SK-N-MC (cell line): Measurements from ENCODE around the gene P4HA2.
"Not testable (repeated sequence)": the region's sequence is repeated elsewhere in the genome, so short reads cannot be mapped to it uniquely, and the experiment has no call there.

Experiments
- DNase-seq: peaks from one replicate; pipeline ENCODE4 v3.0.0-alpha.2; 2011; ENCODE audit warnings: low read depth, low spot score
- H3K27ac ChIP-seq: fragments of 200-600 bp; sonication (generic); 2 replicates; pipeline ENCODE4 v1.5.1; 2016; ENCODE audit warnings: mixed run types
- H3K36me3 ChIP-seq: fragments of 200-600 bp; sonication (generic); 2 replicates; pipeline ENCODE4 v1.6.1; 2017; ENCODE audit warnings: antibody characterized with exemption, low read length, mixed read lengths; ENCODE audit not compliant: insufficient read depth
- H3K4me3 ChIP-seq: fragments of 200-600 bp; sonication (generic); 2 replicates; pipeline ENCODE4 v1.5.1; 2016
- H3K9ac ChIP-seq: fragments of 200-600 bp; sonication (generic); 2 replicates; pipeline ENCODE4 v1.8.0; 2017; ENCODE audit warnings: mixed run types, mixed read lengths; ENCODE audit not compliant: insufficient read length
- H3K9me3 ChIP-seq: fragments of 200-600 bp; sonication (generic); 2 replicates; pipeline ENCODE4 v1.6.1; 2017; ENCODE audit warnings: low read depth, mild to moderate bottlenecking, antibody characterized with exemption, low read length, moderate library complexity, mixed read lengths
- EZH2 ChIP-seq: fragments of 200-600 bp; sonication (generic); IDR thresholded peaks from one replicate; pipeline ENCODE4 v1.6.1; 2017; ENCODE audit warnings: antibody characterized with exemption
- FOXP2 ChIP-seq: optimal IDR thresholded peaks from 2 replicates; pipeline ENCODE3; 2011; ENCODE audit warnings: mild to moderate bottlenecking, moderate library complexity; ENCODE audit not compliant: insufficient read depth; ENCODE audit errors: extremely low read length, control extremely low read depth
- POLR2AphosphoS5 ChIP-seq: IDR thresholded peaks from 2 replicates; pipeline ENCODE4 v1.6.1; 2012; ENCODE audit warnings: mild to moderate bottlenecking, low read depth, low read length, borderline replicate concordance

Gene P4HA2

DNA sequence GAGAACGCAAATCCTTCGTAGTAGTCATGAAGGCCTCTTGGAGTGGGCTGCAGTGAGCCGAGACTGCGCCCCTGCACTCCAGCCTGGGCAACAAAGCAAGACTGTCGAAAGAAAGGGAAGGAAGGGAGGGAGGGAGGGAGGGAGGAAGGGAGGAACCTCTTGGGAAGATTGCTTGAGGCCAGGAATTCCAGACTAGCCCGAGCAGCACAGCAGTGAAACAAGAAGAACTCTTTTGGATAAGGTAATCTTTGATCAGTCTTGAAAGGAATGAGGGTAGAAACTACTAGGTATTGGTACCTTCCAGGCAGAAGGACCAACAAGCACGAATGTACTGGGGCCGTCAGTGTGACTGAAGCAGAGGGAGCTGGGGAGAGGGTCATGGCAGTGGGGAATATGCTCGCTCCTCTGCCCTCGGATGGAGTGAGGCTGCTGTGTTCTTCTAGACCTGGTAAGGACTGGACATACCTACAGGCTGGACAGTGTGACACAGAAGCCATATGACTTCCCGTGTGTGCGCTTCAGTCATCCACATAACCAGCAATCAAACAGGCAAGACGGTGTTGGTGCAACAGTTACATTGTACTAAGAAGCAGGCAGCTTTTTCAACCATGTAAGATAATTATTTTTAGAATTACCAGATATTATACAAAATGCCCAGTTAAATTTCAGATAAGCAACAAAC lies 45.2 kb downstream of the P4HA2 start:
- TF ChIP-seq POLR2AphosphoS5, result no peak
- no peak for TF ChIP-seq FOXP2
- no peak overlapping the region for H3K9ac ChIP-seq
- DNase-seq, result no peak

DNA sequence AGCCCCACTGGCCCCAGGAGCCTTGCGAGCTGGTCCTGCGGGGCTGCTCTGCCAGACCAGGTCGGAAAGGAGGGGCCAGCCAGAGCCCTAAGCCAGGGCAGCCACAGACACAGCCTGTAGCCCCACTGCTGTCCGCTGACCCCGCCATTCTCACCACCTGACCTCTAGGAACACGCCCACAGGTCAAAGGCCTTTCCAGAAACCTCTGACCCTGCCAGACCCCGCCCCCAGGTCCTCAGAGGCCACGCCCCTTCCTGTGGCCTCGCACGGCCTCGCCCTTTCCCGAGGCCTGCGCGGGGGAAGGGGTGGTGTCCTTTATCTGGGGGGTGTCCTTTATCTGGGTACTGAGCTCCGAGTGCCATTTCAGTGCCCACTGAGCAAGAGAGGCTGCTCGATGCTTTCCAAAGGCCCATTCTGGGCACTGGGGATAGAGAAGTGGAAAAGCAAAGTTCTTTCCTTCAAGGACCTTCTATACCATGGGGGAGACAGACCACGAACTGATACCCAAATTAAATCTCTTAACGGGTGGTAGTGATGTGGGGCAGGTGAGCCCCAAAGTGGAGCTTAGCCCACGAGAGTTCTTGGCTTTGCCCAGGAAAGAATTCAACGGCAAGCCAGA lies 46.5 kb downstream of the P4HA2 start:
- TF ChIP-seq POLR2AphosphoS5 (no peak), EZH2 (no peak), FOXP2 (no peak)
- H3K9ac ChIP-seq, result no peak overlapping the region
- DNase-seq, result no peak
- H3K9me3 ChIP-seq, result no peaks in the 10 kb centered on the region
- no peak overlapping the region for H3K4me3 ChIP-seq
- no peak overlapping the region for H3K27ac ChIP-seq
- H3K36me3 ChIP-seq, result no peaks in the 10 kb centered on the region

More for the DNA sequence above, 45.2 kb downstream of the P4HA2 start:
- no peak overlapping the region for H3K27ac ChIP-seq
- H3K36me3 ChIP-seq, result no peaks in the 10 kb centered on the region
- no peak overlapping the region for H3K4me3 ChIP-seq
- no peaks in the 10 kb centered on the region for H3K9me3 ChIP-seq

DNA sequence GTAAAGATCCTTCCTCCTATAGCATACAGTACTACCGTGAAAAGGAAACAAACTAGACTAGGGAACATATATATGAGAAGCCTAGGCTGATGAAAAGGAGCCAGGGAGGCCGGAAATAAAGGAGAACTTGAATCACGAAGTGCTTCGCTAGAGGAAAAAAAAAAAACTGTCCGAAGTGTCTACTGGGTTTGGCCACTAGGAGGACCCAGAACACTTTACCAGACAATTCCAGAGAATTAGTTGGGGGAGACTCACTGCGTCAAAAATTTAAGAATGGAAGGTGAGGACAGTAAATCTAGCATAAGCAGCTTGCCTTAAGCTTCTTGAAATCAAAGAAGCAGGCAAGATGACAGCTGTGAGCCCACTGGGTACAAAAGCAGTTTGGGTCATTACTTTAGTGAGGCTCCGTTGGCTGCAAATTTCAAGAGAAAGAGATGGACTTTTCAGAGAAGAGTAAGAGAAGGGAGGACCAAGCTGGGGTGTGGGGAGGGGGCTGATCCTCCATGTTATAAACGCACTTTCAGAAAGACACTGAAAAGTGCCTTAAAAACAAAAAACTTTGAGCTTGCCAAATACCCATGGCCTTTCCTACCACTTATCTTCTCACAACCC lies 47.4 kb downstream of the P4HA2 start:
- TF ChIP-seq EZH2 (no peak), FOXP2 (no peak), POLR2AphosphoS5 (no peak)
- Histone ChIP-seq H3K27ac (no peak overlapping the region), H3K36me3 (no peaks in the 10 kb centered on the region), H3K4me3 (no peak overlapping the region), H3K9me3 (no peaks in the 10 kb centered on the region), H3K9ac (no peak overlapping the region)
- no peak for DNase-seq

DNA sequence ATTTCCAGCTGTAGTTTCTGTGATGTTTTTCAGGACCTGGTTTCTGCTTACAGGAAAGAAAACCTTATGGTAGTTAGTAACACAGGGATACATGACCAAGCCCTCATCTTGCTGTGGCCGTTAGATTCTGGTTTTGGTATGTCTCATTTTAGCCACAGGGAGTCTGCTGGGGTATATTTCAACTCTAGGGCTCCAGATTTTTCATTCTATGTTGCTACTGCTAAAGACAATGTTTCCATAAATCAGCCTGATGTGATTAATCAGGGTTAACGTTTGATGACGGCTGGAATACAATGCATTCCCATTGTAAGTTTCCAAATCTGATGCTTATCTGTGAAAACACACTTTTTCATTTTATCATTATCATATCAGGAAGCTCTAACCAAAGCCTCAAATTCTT lies 48.2 kb downstream of the P4HA2 start:
- H3K4me3 ChIP-seq, result no peak overlapping the region
- no peaks in the 10 kb centered on the region for H3K9me3 ChIP-seq
- no peak for TF ChIP-seq POLR2AphosphoS5
- TF ChIP-seq EZH2, result no peak
- no peak for TF ChIP-seq FOXP2
- no peak for DNase-seq
- no peak overlapping the region for H3K9ac ChIP-seq
- no peaks in the 10 kb centered on the region for H3K36me3 ChIP-seq
- no peak overlapping the region for H3K27ac ChIP-seq

DNA sequence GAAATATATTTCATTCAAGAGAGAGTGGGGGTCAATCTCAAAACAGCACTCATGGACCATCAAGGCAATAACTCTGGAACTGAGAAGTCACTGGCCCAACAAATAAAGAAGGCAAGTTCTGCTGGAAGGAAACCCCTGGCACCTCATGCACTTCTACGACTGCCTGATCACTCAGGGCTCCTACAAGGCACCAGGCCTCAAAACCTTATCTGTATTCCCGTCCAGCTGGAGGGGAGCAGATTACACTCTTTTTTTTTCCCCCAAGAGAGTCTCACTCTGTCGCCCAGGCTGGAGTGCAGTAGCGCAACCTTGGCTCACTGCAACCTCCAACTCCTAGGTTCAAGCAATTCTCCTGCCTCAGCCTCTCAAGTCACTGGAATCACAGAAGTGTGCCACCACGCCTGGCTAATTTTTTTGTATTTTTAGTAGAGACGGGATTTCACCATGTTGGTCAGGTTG lies 49.9 kb downstream of the P4HA2 start:
- no peak overlapping the region for H3K4me3 ChIP-seq
- H3K36me3 ChIP-seq, result no peaks in the 10 kb centered on the region
- no peak overlapping the region for H3K27ac ChIP-seq
- no peak for TF ChIP-seq EZH2
- TF ChIP-seq FOXP2, result no peak
- H3K9me3 ChIP-seq, result no peaks in the 10 kb centered on the region
- DNase-seq, result no peak
- no peak overlapping the region for H3K9ac ChIP-seq

GRCh38 chr5:132176987-132177386 lies 50.7 kb downstream of the P4HA2 start:
- Histone ChIP-seq H3K27ac (no peak overlapping the region), H3K9ac (no peak overlapping the region), H3K4me3 (no peak overlapping the region), H3K9me3 (no peaks in the 10 kb centered on the region), H3K36me3 (no peaks in the 10 kb centered on the region)
- no peak for TF ChIP-seq FOXP2
- TF ChIP-seq EZH2, result no peak
- no peak for TF ChIP-seq POLR2AphosphoS5
- DNase-seq, result no peak

GRCh38 chr5:132176521-132176945 lies 51.1 kb downstream of the P4HA2 start:
- no peaks in the 10 kb centered on the region for H3K36me3 ChIP-seq
- DNase-seq, result no peak
- H3K4me3 ChIP-seq, result no peak overlapping the region
- no peaks in the 10 kb centered on the region for H3K9me3 ChIP-seq
- TF ChIP-seq FOXP2 (no peak), POLR2AphosphoS5 (no peak), EZH2 (no peak)
- no peak overlapping the region for H3K27ac ChIP-seq
- no peak overlapping the region for H3K9ac ChIP-seq

GRCh38 chr5:132162945-132163344 lies 64.7 kb downstream of the P4HA2 start:
- H3K36me3 ChIP-seq, result no peaks in the 10 kb centered on the region

DNA sequence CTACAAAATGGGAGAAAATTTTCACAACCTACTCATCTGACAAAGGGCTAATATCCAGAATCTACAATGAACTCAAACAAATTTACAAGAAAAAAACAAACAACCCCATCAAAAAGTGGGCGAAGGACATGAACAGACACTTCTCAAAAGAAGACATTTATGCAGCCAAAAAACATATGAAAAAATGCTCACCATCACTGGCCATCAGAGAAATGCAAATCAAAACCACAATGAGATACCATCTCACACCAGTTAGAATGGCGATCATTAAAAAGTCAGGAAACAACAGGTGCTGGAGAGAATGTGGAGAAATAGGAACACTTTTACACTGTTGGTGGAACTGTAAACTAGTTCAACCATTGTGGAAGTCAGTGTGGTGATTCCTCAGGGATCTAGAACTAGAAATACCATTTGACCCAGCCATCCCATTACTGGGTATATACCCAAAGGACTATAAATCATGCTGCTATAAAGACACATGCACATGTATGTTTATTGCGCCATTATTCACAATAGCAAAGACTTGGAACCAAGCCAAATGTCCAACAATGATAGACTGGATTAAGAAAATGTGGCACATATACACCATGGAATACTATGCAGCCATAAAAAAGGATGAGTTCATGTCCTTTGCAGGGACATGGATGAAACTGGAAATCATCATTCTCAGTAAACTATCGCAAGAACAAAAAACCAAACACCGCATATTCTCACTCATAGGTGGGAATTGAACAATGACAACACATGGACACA lies 65.9 kb downstream of the P4HA2 start:
- DNase-seq, H3K9me3 ChIP-seq, H3K36me3 ChIP-seq, H3K4me3 ChIP-seq, H3K9ac ChIP-seq, H3K27ac ChIP-seq: not testable (repeated sequence)

More at GRCh38 chr5:132162945-132163344, 64.7 kb downstream of the P4HA2 start:
- Histone ChIP-seq H3K9me3 (no peaks in the 10 kb centered on the region), H3K9ac (no peak overlapping the region), H3K27ac (no peak overlapping the region), H3K4me3 (no peak overlapping the region)
- DNase-seq, result no peak
- no peak for TF ChIP-seq POLR2AphosphoS5
- no peak for TF ChIP-seq EZH2
- TF ChIP-seq FOXP2, result no peak
